A172 (cell line): ENCODE data around the gene SLC35F4. TPM values are rescaled to one million over a fixed set of nuclear protein-coding genes. Genes with fewer than 3 reads are reported as not detected.

Experiments
- DNase-seq: peaks from one replicate; pipeline ENCODE4 v3.0.0-alpha.2; 2015; ENCODE audit warnings: low spot score
- total RNA-seq: library from RNA; depleted of rRNA; stranded (reverse); fragments of >200 nt; shearing (Covaris generic); gene quantifications from 2 replicates; pipeline ENCODE4 v1.2.3, GENCODE V29; 2014

SLC35F4 gene
- total RNA-seq, 1 experiment from 2014 or later = not detected

GRCh38 chr14:57848353-57848752 is 17.5 kb downstream of the SLC35F4 start:
- DNase-seq = no peak

- no peak for DNase-seq
Measured at GRCh38 chr14:57847706-57848105, 18.2 kb downstream of the SLC35F4 start.

GRCh38 chr14:57847096-57847495 is 18.8 kb downstream of the SLC35F4 start:
- DNase-seq = no peak

- no peak for DNase-seq
Measured at GRCh38 chr14:57846596-57846995, 19.3 kb downstream of the SLC35F4 start.

GRCh38 chr14:57845802-57846531 is 19.9 kb downstream of the SLC35F4 start:
- DNase-seq = peak; percentile 14

GRCh38 chr14:57845316-57845715 is 20.6 kb downstream of the SLC35F4 start:
- DNase-seq = no peak

- DNase-seq = no peak
Measured at GRCh38 chr14:57837267-57837666, 28.6 kb downstream of the SLC35F4 start.

GRCh38 chr14:57835766-57836165 is 30.1 kb downstream of the SLC35F4 start:
- DNase-seq = no peak

- DNase-seq = no peak
Measured at GRCh38 chr14:57834961-57835360, 30.9 kb downstream of the SLC35F4 start.

- DNase-seq = no peak
Measured at GRCh38 chr14:57834001-57834598, 31.8 kb downstream of the SLC35F4 start.

- peak; percentile 94 for DNase-seq
Measured at GRCh38 chr14:57833323-57833722, 32.6 kb downstream of the SLC35F4 start.

- no peak for DNase-seq
Measured at GRCh38 chr14:57831981-57832380, 33.9 kb downstream of the SLC35F4 start.

GRCh38 chr14:57828713-57829112 is 37.2 kb downstream of the SLC35F4 start:
- no peak for DNase-seq

- DNase-seq = no peak
Measured at GRCh38 chr14:57823015-57823660, 42.8 kb downstream of the SLC35F4 start.

GRCh38 chr14:57822081-57822480 is 43.8 kb downstream of the SLC35F4 start:
- no peak for DNase-seq

GRCh38 chr14:57820581-57820980 is 45.3 kb downstream of the SLC35F4 start:
- no peak for DNase-seq

- no peak for DNase-seq
Measured at GRCh38 chr14:57818511-57818910, 47.4 kb downstream of the SLC35F4 start.

GRCh38 chr14:57816568-57817284 is 49.2 kb downstream of the SLC35F4 start:
- peak; percentile 38 for DNase-seq

GRCh38 chr14:57814726-57815125 is 51.2 kb downstream of the SLC35F4 start:
- DNase-seq = no peak

- no peak for DNase-seq
Measured at GRCh38 chr14:57812741-57813140, 53.2 kb downstream of the SLC35F4 start.

GRCh38 chr14:57811998-57812546 is 53.8 kb downstream of the SLC35F4 start:
- DNase-seq = no peak

- no peak for DNase-seq
Measured at GRCh38 chr14:57809808-57810207, 56.1 kb downstream of the SLC35F4 start.
